ENCODE data around the gene PIK3C2G. TPM values are rescaled to one million over a fixed set of nuclear protein-coding genes. Genes with fewer than 3 reads are reported as not detected.
"Not testable (repeated sequence)": the region's sequence is repeated elsewhere in the genome, so short reads cannot be mapped to it uniquely, and the experiment has no call there.

Gene PIK3C2G
- total RNA-seq, 1 donor from 2014 or later, result 2.7 TPM

DNA sequence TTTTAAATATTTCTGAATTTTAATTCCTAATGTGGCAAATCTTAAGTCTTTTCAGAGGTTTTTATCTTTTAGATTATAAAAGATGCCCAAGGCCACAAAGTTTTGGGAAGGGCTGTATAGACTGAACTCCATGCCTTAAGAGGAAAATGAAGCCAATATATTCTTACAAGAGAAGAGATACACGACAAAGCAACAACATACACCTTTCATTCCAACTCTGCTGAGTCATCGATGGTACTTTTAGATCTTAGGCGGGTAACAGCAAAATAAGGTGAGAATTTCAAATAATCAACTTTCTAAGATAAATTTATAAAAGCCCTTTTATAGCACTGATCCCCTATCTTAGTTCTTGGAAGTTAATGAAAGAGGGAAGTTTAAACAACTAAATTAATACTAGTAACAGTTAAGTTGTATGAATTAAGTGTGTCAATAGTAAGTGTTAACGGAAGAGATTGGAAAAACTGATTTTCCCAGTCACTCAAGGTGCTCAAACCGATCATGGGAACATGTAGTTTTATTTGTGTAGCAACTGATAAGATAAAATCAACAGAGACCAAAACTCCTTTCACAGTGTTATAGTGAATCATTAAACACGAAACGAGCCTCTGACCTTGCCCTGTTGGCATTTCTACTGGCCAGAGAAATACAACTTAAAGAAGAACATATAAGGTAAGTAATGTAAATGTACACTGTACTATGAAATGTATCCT, 18.8 kb upstream of the PIK3C2G start:
- Mint-ChIP-seq H3K27ac (no peak overlapping the region), H3K27me3 (ENCODE audit: low read depth) (no peaks in the 10 kb centered on the region), H3K36me3 (peaks cover 2% of the 10 kb centered on the region), H3K4me1 (peaks cover 9% of the 10 kb centered on the region), H3K4me3 (no peak overlapping the region), H3K9me3 (peaks cover 7% of the 10 kb centered on the region)
- DNase-seq (ENCODE audit: low spot score in 2 of 2, unreplicated experiment in 2 of 2), result no peak
- TF ChIP-seq, protein P1, sequence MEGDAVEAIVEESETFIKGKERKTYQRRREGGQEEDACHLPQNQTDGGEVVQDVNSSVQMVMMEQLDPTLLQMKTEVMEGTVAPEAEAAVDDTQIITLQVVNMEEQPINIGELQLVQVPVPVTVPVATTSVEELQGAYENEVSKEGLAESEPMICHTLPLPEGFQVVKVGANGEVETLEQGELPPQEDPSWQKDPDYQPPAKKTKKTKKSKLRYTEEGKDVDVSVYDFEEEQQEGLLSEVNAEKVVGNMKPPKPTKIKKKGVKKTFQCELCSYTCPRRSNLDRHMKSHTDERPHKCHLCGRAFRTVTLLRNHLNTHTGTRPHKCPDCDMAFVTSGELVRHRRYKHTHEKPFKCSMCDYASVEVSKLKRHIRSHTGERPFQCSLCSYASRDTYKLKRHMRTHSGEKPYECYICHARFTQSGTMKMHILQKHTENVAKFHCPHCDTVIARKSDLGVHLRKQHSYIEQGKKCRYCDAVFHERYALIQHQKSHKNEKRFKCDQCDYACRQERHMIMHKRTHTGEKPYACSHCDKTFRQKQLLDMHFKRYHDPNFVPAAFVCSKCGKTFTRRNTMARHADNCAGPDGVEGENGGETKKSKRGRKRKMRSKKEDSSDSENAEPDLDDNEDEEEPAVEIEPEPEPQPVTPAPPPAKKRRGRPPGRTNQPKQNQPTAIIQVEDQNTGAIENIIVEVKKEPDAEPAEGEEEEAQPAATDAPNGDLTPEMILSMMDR (IDR thresholded peaks at IDR 0.05; ENCODE audit: unreplicated experiment), result no peak

DNA sequence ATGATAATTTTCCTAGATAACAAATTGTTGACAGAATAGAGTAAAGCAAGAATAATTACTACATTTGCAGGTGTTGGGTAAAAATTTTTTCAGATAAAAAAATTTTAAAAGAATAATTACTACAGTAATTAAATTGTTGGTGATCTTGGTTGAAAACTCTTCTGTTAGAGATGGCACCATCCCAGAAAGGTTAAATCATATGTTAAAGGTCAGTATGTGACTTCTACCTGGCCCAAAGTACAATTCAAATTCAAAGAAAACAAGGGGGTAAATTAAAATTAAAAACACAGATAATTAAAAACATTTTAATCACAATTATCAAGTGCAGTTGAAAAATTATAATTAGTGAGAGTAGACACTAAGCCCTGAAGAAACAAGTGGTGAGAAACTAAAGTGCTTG, 18.1 kb upstream of the PIK3C2G start:
- Mint-ChIP-seq H3K36me3 (peaks cover 2% of the 10 kb centered on the region), H3K4me1 (peaks cover 9% of the 10 kb centered on the region), H3K9me3 (peaks cover 4% of the 10 kb centered on the region), H3K4me3 (no peak overlapping the region), H3K27me3 (ENCODE audit: low read depth) (no peaks in the 10 kb centered on the region), H3K27ac (no peak overlapping the region)
- TF ChIP-seq, protein P1 (IDR thresholded peaks at IDR 0.05; ENCODE audit: unreplicated experiment), result no peak
- DNase-seq (ENCODE audit: low spot score in 2 of 2, unreplicated experiment in 2 of 2), result no peak

DNA sequence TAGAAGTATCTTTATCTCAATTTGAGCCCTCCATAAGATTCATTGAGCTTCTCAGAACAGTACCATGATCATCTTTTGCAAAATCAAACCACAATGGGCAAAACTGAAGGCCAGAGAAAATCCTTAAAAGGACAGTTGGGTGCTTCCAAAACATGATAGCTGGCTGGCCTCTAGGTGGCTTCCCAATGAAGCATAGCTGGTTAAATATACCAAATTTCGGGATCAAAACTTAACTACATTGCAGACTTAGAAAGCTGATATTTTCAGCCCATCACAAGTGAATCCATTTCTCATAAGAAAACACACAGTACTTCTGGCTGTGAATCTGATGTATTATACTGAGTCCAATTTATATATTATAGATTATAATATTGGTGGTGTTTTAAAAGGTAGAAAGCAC, 15.3 kb upstream of the PIK3C2G start:
- TF ChIP-seq, protein P1 (IDR thresholded peaks at IDR 0.05; ENCODE audit: unreplicated experiment), result no peak
- DNase-seq (ENCODE audit: low spot score in 2 of 2, unreplicated experiment in 2 of 2), result no peak
- no peak overlapping the region for H3K4me3 Mint-ChIP-seq
- H3K4me1 Mint-ChIP-seq, result no peaks in the 10 kb centered on the region
- no peaks in the 10 kb centered on the region for H3K27me3 Mint-ChIP-seq (ENCODE audit: low read depth)
- H3K36me3 Mint-ChIP-seq, result no peaks in the 10 kb centered on the region
- no peak overlapping the region for H3K27ac Mint-ChIP-seq
- H3K9me3 Mint-ChIP-seq, result no peaks in the 10 kb centered on the region

DNA sequence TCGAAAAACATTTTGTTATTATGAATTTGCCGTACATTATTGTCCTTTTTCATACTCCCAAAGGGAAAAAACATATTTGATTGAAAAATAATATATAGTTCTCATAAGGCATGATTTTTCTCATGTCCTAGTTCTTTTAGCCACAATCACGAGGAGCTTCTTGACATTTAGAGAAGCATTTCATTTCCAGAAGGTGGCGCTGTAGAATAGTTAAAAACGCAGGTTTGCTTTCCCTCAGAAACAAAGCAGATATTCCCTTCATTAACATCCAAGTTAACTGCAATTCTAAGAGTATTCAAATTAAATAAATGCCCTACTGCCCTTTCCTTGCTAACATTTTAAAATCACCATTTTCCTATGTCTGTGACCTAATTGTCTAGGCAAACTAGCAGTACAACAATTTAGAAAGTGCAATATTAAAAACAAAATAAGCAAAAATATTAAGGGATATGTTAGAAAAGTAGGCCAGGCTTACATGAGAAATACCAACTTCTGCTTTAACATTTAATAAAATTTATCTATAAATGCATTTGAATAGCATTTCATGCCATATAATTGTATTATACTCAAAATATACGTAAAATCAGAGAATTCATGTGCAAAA, 10.9 kb upstream of the PIK3C2G start:
- Mint-ChIP-seq H3K27ac (no peak overlapping the region), H3K27me3 (ENCODE audit: low read depth) (no peaks in the 10 kb centered on the region), H3K4me3 (no peak overlapping the region), H3K9me3 (no peaks in the 10 kb centered on the region), H3K36me3 (no peaks in the 10 kb centered on the region), H3K4me1 (peaks cover 21% of the 10 kb centered on the region)
- DNase-seq (ENCODE audit: low spot score in 2 of 2, unreplicated experiment in 2 of 2), result no peak
- TF ChIP-seq, protein P1 (IDR thresholded peaks at IDR 0.05; ENCODE audit: unreplicated experiment), result peak; percentile 78

DNA sequence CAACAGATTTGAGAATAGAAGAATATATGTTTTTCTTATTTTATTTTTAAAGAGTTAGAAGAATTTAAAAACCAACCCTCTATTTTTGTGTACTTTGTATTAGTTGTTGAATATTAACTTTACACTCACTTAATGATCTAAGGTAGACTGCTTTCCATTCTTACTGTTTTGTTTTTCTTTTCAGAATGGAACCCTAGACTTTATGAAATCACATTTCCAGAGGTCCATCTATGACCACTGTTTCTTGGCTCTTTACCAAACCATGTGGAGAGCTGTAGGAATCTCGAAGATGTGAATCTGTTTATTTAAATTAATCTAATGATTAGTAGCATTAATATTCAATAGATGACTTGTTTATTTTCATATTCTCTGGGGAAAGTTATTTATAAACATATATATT, 7.2 kb upstream of the PIK3C2G start:
- Mint-ChIP-seq H3K4me1 (peaks cover 32% of the 10 kb centered on the region), H3K4me3 (no peak overlapping the region), H3K27me3 (ENCODE audit: low read depth) (no peaks in the 10 kb centered on the region), H3K27ac (no peak overlapping the region), H3K9me3 (no peaks in the 10 kb centered on the region), H3K36me3 (no peaks in the 10 kb centered on the region)
- TF ChIP-seq, protein P1 (IDR thresholded peaks at IDR 0.05; ENCODE audit: unreplicated experiment), result no peak
- no peak for DNase-seq (ENCODE audit: low spot score in 2 of 2, unreplicated experiment in 2 of 2)

DNA sequence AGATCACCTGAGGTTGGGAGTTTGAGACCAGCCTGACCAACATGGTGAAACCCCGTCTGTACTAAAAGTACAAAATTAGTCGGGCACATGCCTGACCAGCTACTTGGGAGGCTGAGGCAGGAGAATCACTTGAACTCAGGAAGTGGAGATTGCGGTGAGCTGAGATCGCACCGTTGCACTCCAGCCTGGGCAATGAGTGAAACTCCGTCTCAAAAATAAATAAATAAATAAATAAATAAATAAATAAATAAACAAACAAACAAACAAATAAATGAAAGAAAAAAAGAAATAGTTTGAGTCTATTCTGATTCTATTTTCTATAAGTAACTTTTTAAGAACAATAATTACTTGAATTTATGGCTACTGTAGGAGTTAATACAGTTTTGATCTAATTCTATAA, 6.3 kb upstream of the PIK3C2G start:
- H3K9me3 Mint-ChIP-seq; H3K27ac Mint-ChIP-seq; H3K36me3 Mint-ChIP-seq; H3K27me3 Mint-ChIP-seq (ENCODE audit: low read depth); H3K4me3 Mint-ChIP-seq; DNase-seq (ENCODE audit: low spot score in 2 of 2, unreplicated experiment in 2 of 2): not testable (repeated sequence)
- H3K4me1 Mint-ChIP-seq, result peaks cover 38% of the 10 kb centered on the region

Data from mesothelial cell of epicardium (in vitro differentiated cells).